Measurements from ENCODE around the gene CRIM1. TPM values are rescaled to one million over a fixed set of nuclear protein-coding genes. Genes with fewer than 3 reads are reported as not detected.
A peak's percentile ranks its signal among the peaks of the same experiment; 100 is the strongest.

CRIM1 gene
- total RNA-seq, 1 donor from 2014 or later = 35.3 TPM

DNA sequence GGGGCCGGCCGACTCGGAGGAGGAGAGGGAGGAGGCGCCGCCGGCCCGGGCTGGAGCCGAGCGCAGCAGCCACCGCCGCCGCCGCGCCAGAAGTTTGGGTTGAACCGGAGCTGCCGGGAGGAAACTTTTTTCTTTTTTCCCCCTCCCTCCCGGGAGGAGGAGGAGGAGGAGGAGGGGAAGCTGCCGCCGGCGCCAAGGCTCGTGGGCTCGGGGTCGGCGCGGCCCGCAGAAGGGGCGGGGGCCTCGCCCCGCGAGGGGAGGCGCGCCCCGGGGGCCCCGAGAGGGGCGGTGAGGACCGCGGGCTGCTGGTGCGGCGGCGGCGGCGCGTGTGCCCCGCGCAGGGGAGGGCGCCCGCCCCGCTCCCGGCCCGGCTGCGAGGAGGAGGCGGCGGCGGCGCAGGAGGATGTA is 316 bp downstream of the CRIM1 start:
- TF ChIP-seq, protein P1, sequence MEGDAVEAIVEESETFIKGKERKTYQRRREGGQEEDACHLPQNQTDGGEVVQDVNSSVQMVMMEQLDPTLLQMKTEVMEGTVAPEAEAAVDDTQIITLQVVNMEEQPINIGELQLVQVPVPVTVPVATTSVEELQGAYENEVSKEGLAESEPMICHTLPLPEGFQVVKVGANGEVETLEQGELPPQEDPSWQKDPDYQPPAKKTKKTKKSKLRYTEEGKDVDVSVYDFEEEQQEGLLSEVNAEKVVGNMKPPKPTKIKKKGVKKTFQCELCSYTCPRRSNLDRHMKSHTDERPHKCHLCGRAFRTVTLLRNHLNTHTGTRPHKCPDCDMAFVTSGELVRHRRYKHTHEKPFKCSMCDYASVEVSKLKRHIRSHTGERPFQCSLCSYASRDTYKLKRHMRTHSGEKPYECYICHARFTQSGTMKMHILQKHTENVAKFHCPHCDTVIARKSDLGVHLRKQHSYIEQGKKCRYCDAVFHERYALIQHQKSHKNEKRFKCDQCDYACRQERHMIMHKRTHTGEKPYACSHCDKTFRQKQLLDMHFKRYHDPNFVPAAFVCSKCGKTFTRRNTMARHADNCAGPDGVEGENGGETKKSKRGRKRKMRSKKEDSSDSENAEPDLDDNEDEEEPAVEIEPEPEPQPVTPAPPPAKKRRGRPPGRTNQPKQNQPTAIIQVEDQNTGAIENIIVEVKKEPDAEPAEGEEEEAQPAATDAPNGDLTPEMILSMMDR (IDR thresholded peaks at IDR 0.05; ENCODE audit: insufficient read depth, low read length, severe bottlenecking) = no peak
- FAIRE-seq (no peak), DNase-seq (ENCODE audit: low read depth) (no peak)
- H3K27me3 ChIP-seq (ENCODE audit: control insufficient read depth, insufficient read depth, low read length) = no peaks in the 10 kb centered on the region
- H3K4me3 ChIP-seq (ENCODE audit: low read depth, low read length) = peak overlapping the region; percentile 69
- H3K36me3 ChIP-seq (ENCODE audit: control insufficient read depth, insufficient read depth, low read length) = no peaks in the 10 kb centered on the region

DNA sequence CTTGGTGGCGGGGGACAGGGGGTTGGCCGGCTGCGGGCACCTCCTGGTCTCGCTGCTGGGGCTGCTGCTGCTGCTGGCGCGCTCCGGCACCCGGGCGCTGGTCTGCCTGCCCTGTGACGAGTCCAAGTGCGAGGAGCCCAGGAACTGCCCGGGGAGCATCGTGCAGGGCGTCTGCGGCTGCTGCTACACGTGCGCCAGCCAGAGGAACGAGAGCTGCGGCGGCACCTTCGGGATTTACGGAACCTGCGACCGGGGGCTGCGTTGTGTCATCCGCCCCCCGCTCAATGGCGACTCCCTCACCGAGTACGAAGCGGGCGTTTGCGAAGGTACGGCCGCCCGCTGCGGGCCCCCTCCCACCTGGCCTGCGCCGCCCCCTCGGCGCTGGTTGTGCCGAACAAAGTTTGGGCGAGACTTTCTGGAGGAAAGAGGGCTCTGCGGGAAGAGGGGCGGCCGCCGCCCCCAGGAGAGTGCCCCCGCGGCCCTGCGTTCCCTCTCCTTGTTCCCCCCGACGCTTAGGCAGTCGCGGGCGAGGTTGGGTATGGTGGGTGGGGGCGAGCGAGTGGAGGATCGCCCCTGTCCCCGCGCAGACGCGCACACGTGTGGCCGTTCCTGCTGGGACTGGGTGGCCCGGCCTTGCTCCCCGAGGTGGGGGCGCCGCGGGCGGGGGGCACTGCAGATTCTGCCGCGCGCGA is 866 bp downstream of the CRIM1 start:
- DNase-seq (ENCODE audit: low read depth) = no peak
- Histone ChIP-seq H3K27me3 (ENCODE audit: control insufficient read depth, insufficient read depth, low read length) (no peaks in the 10 kb centered on the region), H3K4me3 (ENCODE audit: low read depth, low read length) (peak overlapping the region; percentile 69), H3K36me3 (ENCODE audit: control insufficient read depth, insufficient read depth, low read length) (no peaks in the 10 kb centered on the region)
- TF ChIP-seq, protein P1 (IDR thresholded peaks at IDR 0.05; ENCODE audit: insufficient read depth, low read length, severe bottlenecking) = no peak
- FAIRE-seq = no peak

DNA sequence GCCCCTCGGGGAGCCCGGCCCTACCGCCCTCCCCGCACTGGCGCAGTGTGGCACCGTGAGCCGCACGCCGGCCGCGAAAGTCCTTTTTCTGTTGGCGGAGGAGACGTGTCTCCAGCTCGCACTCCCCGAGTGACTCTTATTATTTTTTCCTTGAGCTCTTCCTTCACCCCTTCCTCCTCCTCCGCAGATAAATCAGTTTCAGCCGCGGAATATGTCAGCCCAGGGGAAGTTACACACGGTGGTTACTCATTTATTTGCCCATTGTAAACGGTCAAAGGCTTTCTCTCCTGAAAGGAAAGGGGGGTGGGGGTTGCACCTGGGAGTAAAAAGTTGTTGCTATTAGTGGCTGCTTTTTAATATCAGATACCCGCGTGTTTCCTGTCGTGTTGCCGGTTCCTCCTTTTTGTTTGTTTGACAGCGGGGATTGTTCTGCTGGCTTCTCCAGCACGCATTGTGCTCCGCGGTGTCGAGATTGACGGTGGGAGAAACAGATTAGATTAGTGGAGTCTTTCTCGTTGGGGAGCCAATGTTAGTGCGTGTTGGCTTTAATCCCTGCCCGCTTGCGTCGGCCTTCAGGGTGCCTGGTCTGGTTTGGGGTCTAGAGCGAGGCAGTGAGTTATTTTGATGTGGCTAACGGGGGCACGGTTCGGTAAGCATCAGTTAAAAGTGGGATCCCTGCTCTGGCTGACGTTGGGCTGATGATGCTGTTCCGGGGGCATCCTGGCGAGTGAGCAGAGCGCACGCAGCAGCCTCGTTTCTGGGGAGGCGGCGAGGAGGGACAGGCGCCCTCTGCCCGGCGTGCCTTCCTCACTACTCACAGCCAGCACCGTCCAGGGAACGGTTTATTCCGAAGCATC is 1.6 kb downstream of the CRIM1 start:
- Histone ChIP-seq H3K4me3 (ENCODE audit: low read depth, low read length) (peak overlapping the region; percentile 69), H3K27me3 (ENCODE audit: control insufficient read depth, insufficient read depth, low read length) (no peaks in the 10 kb centered on the region), H3K36me3 (ENCODE audit: control insufficient read depth, insufficient read depth, low read length) (no peaks in the 10 kb centered on the region)
- FAIRE-seq (no peak), DNase-seq (ENCODE audit: low read depth) (peak; percentile 70)
- TF ChIP-seq, protein P1 (IDR thresholded peaks at IDR 0.05; ENCODE audit: insufficient read depth, low read length, severe bottlenecking) = no peak

DNA sequence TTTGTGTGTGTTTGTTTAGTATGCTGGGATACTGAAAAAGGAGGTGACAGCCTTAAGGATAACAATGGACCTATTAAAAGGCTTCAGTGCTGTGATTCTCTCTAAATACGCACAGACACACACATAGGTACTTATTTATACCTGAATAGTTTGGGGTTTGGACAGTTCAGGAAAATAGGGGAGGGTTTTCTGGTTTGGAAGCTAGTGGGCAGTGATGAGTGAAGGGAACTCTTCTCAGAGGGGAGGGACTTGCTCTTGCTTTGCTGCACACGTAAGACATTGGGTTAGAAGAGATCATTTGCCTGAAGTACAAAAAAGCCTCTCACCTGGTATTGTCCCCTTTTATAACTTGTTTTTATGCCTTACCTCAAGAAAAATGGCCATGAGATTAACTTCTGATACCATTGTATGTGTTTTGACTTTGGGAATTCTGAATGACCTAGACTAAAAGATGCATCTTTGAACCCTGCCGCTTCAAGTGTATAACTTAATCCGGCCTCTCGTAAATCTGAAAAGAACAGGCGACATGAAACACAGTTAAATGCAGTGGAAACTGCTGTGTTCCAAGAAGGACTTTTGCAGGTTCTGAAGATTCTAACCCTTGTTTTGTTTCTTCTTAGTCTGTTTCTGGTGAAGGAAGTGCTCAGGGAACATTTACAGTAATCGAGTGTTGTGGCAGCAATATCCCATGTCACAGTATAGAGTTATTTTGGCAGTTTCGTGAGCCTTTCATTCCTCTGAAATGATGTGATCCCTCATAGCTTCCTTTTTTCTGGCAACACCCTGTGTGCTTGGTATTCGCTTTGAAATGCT is 2.5 kb downstream of the CRIM1 start:
- TF ChIP-seq, protein P1 (IDR thresholded peaks at IDR 0.05; ENCODE audit: insufficient read depth, low read length, severe bottlenecking) = peak; percentile 55
- DNase-seq (ENCODE audit: low read depth) (peak; percentile 87), FAIRE-seq (no peak)
- Histone ChIP-seq H3K27me3 (ENCODE audit: control insufficient read depth, insufficient read depth, low read length) (no peaks in the 10 kb centered on the region), H3K4me3 (ENCODE audit: low read depth, low read length) (peak overlapping the region; percentile 69), H3K36me3 (ENCODE audit: control insufficient read depth, insufficient read depth, low read length) (no peaks in the 10 kb centered on the region)

DNA sequence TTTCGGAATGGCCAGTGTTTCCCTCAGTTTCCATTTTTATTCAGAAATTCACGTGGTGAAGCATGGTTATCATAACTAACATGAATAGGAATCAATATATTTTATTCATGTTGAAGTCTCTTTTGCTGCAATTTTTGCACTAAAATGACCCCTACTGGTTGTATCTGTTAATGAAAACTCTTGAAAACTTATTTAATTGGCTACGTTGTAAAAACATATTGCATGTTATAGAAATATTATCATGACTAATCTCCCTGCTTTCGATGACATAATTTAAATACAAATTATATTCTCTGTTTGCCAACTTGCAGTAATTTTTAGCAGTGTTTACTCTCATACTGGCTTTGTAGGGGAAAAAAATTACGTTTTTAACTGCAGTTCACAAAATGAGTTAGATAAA is 3.5 kb downstream of the CRIM1 start:
- DNase-seq (ENCODE audit: low read depth) (peak; percentile 64), FAIRE-seq (no peak)
- no peak overlapping the region for H3K4me3 ChIP-seq (ENCODE audit: low read depth, low read length)

More for the DNA sequence above, 3.5 kb downstream of the CRIM1 start:
- H3K27me3 ChIP-seq (ENCODE audit: control insufficient read depth, insufficient read depth, low read length) = no peaks in the 10 kb centered on the region
- no peaks in the 10 kb centered on the region for H3K36me3 ChIP-seq (ENCODE audit: control insufficient read depth, insufficient read depth, low read length)
- TF ChIP-seq, protein P1 (IDR thresholded peaks at IDR 0.05; ENCODE audit: insufficient read depth, low read length, severe bottlenecking) = no peak

Measured in bronchial epithelial cell (primary cell).